Cardiac muscle cell (in vitro differentiated cells and primary cell): ENCODE measurements around the gene MIOS. TPM values are rescaled to one million over a fixed set of nuclear protein-coding genes. Genes with fewer than 3 reads are reported as not detected.
A peak's percentile ranks its signal among the peaks of the same experiment; 100 is the strongest.

Experiments
- DNase-seq, 2 donors: peaks; one replicate each; pipeline versions ENCODE4 v3.0.0 to v3.0.0-alpha.2; 2010 to 2017; ENCODE audit warnings: low read depth in 1 of 2, low spot score in 1 of 2
- H3K27ac ChIP-seq: fragments of 200-600 bp; sonication (generic); 2 replicates; pipeline ENCODE4 v1.5.1; 2016
- H3K27me3 ChIP-seq: fragments of 200-600 bp; sonication (generic); 2 replicates; pipeline ENCODE4 v1.6.0; 2016; ENCODE audit warnings: control low read depth
- H3K36me3 ChIP-seq: fragments of 200-600 bp; sonication (generic); 2 replicates; pipeline ENCODE4 v1.5.1; 2016; ENCODE audit warnings: control low read depth
- H3K4me1 ChIP-seq: fragments of 200-600 bp; sonication (generic); 2 replicates; pipeline ENCODE4 v1.8.1; 2017; ENCODE audit warnings: low read depth, mild to moderate bottlenecking, mixed run types
- H3K4me3 ChIP-seq: fragments of 200-600 bp; sonication (generic); 2 replicates; pipeline ENCODE4 v1.5.1; 2016; ENCODE audit warnings: mild to moderate bottlenecking
- H3K9me3 ChIP-seq: fragments of 200-600 bp; sonication (generic); 2 replicates; pipeline ENCODE4 v1.5.1; 2017; ENCODE audit warnings: low read depth, mild to moderate bottlenecking, control low read depth
- CTCF ChIP-seq: IDR thresholded peaks from 2 replicates; pipeline ENCODE4 v1.5.1; 2012; ENCODE audit warnings: low read depth, mild to moderate bottlenecking, low read length
- polyA plus RNA-seq: library from polyadenylated mRNA; unstranded; fragments of >200 nt; fragmentation: Nextera tagmentation; extraction: Ambion mirVana; gene quantifications from 2 replicates; pipeline ENCODE4 v1.2.1, GENCODE V29; 2016
- total RNA-seq: library from RNA; depleted of rRNA; stranded (reverse); fragments of >200 nt; gene quantifications from 2 replicates; pipeline ENCODE4 v1.2.3, GENCODE V29; 2016

Gene MIOS
- total and polyA plus RNA-seq, 2 experiments from 2014 or later: 18.1 to 32.6 TPM

DNA sequence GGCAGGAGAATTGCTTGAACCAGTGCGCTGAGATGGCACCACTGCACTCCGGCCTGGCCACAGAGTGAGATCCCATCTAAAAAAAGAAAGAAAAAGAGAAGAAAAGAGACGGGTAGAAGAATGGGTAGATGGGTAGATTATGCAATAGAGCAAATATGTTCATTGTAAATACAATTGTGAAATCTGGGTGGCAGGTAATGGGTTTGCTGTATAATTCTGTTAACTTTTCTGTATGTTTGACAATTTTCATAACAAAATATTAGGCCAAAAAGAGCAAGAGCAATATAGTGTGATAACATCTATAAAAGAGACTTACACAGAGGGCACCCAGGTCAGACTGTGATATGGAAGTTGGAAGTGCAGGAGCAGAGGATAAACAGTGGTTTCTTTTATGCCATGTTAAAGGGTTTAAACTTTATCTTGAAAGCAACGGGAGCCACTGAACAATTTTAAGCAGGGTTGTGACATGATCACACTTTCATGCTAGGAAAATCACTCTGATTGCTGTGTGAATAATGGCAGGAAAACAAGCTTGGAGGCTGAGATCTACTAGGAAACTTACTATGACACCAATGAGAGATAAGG lies 24.3 kb upstream of the MIOS start:
- Histone ChIP-seq H3K27me3 (no peaks in the 10 kb centered on the region), H3K27ac (no peak overlapping the region), H3K4me1 (no peaks in the 10 kb centered on the region), H3K9me3 (no peaks in the 10 kb centered on the region), H3K4me3 (no peak overlapping the region), H3K36me3 (no peaks in the 10 kb centered on the region)
- no peak for TF ChIP-seq CTCF
- no peak for DNase-seq

GRCh38 chr7:7548407-7548806 lies 18.3 kb upstream of the MIOS start:
- TF ChIP-seq CTCF: no peak
- no peaks in the 10 kb centered on the region for H3K4me1 ChIP-seq
- H3K27ac ChIP-seq: no peak overlapping the region
- no peaks in the 10 kb centered on the region for H3K27me3 ChIP-seq
- H3K9me3 ChIP-seq: no peaks in the 10 kb centered on the region
- no peak for DNase-seq
- H3K36me3 ChIP-seq: no peaks in the 10 kb centered on the region
- no peak overlapping the region for H3K4me3 ChIP-seq

GRCh38 chr7:7550663-7551062 lies 16.0 kb upstream of the MIOS start:
- no peaks in the 10 kb centered on the region for H3K36me3 ChIP-seq
- no peak overlapping the region for H3K27ac ChIP-seq
- no peaks in the 10 kb centered on the region for H3K27me3 ChIP-seq
- no peak overlapping the region for H3K4me3 ChIP-seq
- no peak for DNase-seq
- no peaks in the 10 kb centered on the region for H3K4me1 ChIP-seq
- TF ChIP-seq CTCF: no peak
- H3K9me3 ChIP-seq: no peaks in the 10 kb centered on the region

DNA sequence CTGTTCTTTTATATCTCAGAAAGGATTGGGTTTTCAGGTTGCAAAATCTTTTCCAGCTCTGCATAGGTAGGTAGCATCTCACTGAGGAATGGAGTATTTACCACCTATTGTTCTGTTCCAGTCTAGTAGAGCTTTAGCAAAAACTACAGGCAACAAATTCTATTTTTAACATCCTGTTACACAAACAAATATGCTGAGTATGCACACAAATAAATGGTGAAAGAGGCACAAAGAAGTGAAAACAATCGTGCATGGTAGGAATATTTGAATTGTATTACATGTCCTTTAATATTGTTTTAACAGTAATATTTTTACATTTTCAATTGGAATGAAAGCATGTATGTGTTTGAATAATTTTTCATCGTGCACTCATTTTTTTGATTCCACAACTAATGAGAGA lies 14.5 kb upstream of the MIOS start:
- no peak for DNase-seq
- H3K9me3 ChIP-seq: no peaks in the 10 kb centered on the region
- H3K27me3 ChIP-seq: no peaks in the 10 kb centered on the region
- no peak for TF ChIP-seq CTCF
- no peaks in the 10 kb centered on the region for H3K4me1 ChIP-seq
- no peak overlapping the region for H3K27ac ChIP-seq
- H3K36me3 ChIP-seq: no peaks in the 10 kb centered on the region
- H3K4me3 ChIP-seq: no peak overlapping the region

DNA sequence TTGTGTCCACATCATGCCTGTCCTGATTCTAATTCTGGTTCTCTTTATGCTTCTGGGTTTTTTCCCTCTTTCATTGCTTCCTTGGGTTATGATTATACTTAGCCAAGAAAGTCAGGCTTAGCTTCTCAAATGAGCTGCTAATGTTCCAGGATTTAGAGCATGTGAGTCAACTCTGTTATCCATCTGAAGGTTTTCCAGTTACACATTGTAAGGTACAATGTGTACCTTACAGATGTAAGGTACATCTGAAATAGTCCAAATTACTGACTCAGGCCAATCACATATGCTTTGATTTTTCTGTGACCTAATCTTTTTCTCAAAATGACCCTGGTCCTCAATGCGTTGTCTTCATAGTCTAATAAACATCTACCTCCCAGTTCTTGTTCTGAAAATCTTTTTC lies 13.3 kb upstream of the MIOS start:
- no peaks in the 10 kb centered on the region for H3K9me3 ChIP-seq
- no peak for DNase-seq
- TF ChIP-seq CTCF: no peak
- no peaks in the 10 kb centered on the region for H3K36me3 ChIP-seq
- H3K4me1 ChIP-seq: no peaks in the 10 kb centered on the region
- H3K27ac ChIP-seq: no peak overlapping the region
- no peaks in the 10 kb centered on the region for H3K27me3 ChIP-seq
- H3K4me3 ChIP-seq: no peak overlapping the region

DNA sequence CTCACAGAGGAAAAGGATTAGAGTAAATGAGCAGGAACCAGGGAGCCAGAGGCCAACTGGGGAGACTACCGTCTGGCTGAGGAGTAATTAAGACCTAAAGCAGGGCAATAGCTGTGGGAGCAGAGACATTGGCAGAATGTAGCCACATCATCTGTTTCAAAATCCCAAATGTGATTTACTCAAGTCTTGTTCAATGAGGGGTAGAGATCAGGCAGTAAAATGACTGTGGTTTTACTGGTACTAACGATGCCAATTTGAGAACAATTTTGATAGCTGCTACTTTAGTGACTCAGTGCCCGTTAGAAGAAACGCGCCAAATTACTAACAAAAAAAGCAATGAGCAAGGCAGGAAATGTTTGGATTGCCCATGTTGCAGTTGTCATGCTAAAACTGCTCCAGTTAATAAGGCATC lies 12.7 kb upstream of the MIOS start:
- DNase-seq: peak in 1 of 2 donors; percentile 32
- no peak overlapping the region for H3K27ac ChIP-seq

More for the DNA sequence above, 12.7 kb upstream of the MIOS start:
- Histone ChIP-seq H3K9me3 (no peaks in the 10 kb centered on the region), H3K36me3 (no peaks in the 10 kb centered on the region), H3K27me3 (no peaks in the 10 kb centered on the region), H3K4me3 (no peak overlapping the region), H3K4me1 (no peaks in the 10 kb centered on the region)
- no peak for TF ChIP-seq CTCF
